ENCODE measurements around the gene FAM151A.
"Not testable (repeated sequence)": the region's sequence is repeated elsewhere in the genome, so short reads cannot be mapped to it uniquely, and the experiment has no call there.

The FAM151A gene

GRCh38 chr1:54636461-54637446 is 13.4 kb upstream of the FAM151A start:
- DNase-seq, result peak; percentile 24 to 61

GRCh38 chr1:54635804-54636203 is 12.5 kb upstream of the FAM151A start:
- not testable (repeated sequence) for DNase-seq

GRCh38 chr1:54627196-54627595 is 3.9 kb upstream of the FAM151A start:
- no peak for DNase-seq

GRCh38 chr1:54624466-54625464 is 1.4 kb upstream of the FAM151A start:
- no peak for DNase-seq

GRCh38 chr1:54619749-54620148 is 3.6 kb downstream of the FAM151A start:
- DNase-seq, result no peak

- DNase-seq, result no peak
Measured at GRCh38 chr1:54615531-54616279, 7.6 kb downstream of the FAM151A start.

GRCh38 chr1:54614563-54614962 is 8.8 kb downstream of the FAM151A start:
- DNase-seq, result no peak

- DNase-seq, result no peak
Measured at GRCh38 chr1:54614024-54614423, 9.3 kb downstream of the FAM151A start.

GRCh38 chr1:54611621-54612020 is 11.7 kb downstream of the FAM151A start:
- peak in 1 of 2 experiments; percentile 62 for DNase-seq

GRCh38 chr1:54610601-54611580 is 12.4 kb downstream of the FAM151A start:
- no peak for DNase-seq

GRCh38 chr1:54610048-54610447 is 13.3 kb downstream of the FAM151A start:
- no peak for DNase-seq

- DNase-seq, result no peak
Measured at GRCh38 chr1:54609301-54609921, 13.9 kb downstream of the FAM151A start.

- no peak for DNase-seq
Measured at GRCh38 chr1:54608566-54609230, 14.6 kb downstream of the FAM151A start.

GRCh38 chr1:54607821-54608565 is 15.3 kb downstream of the FAM151A start:
- DNase-seq, result no peak

- no peak for DNase-seq
Measured at GRCh38 chr1:54606990-54607325, 16.4 kb downstream of the FAM151A start.

- DNase-seq, result no peak
Measured at GRCh38 chr1:54606096-54606989, 17.0 kb downstream of the FAM151A start.

- peak in 1 of 2 experiments; percentile 5 for DNase-seq
Measured at GRCh38 chr1:54604572-54605370, 18.6 kb downstream of the FAM151A start.

GRCh38 chr1:54604051-54604450 is 19.3 kb downstream of the FAM151A start:
- DNase-seq, result no peak

All from NCI-H524 (cell line).